Stimulated activated CD8-positive, alpha-beta memory T cell treated with anti-CD3 and anti-CD28 coated beads, Interleukin-7, amount 100 ng/mL, for 1 hour (primary cell): ENCODE measurements around the gene ETNK2.

Experiments
- DNase-seq, 2 donors: peaks; one replicate each; pipeline ENCODE4 v3.0.0-alpha.2; 2020; ENCODE audit warnings: low read depth in 2 of 2

The ETNK2 gene

DNA sequence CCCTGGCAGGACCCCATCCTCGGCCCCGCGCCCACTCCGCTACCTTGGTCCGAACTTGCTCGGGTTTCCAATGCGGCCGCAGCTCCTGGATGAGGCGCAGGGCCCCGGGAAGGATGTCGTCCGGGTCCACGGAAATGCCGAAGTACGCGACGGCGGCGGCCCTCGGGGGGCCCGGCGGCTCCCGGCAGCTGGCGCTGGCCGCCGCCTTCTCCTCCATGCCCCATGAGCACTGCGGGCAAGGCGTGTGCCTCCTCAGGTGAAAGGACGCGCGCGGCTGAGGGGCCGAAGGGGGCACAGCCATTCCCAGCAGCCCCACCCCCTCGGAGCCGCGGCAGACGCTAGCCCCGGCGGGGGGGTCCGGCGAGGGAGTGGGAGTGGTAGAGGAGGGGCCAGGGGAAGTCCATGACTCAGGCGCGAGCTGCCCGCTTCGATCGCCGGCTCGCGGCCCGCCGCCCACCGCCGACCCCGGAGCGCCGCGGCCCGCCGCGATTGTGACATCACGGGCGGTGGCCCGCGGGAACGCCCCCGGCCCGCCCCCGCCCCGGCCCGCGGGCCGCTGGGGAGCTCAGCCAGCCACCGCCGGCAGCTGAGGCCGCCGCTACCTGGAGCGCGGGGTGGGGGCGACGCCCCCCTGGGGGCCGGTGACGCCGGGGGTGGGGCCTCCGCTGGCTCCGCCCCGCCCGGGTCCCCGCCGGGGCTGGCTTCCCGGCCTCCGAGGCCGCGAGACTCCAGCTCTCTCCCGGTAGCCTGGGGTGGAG lies at the start of gene ETNK2:
TSS of gene ETNK2 (minus strand) at position 493 of the 758 bp plus-strand sequence. CDS start at position 301, 192 bp downstream.
- peak; percentile 21 to 30 for DNase-seq

- DNase-seq, result no peak
Observed at GRCh38 chr1:204201348-204202040, 49.6 kb upstream of the ETNK2 start.

- DNase-seq, result no peak
Observed at GRCh38 chr1:204199579-204199978, 47.7 kb upstream of the ETNK2 start.

DNA sequence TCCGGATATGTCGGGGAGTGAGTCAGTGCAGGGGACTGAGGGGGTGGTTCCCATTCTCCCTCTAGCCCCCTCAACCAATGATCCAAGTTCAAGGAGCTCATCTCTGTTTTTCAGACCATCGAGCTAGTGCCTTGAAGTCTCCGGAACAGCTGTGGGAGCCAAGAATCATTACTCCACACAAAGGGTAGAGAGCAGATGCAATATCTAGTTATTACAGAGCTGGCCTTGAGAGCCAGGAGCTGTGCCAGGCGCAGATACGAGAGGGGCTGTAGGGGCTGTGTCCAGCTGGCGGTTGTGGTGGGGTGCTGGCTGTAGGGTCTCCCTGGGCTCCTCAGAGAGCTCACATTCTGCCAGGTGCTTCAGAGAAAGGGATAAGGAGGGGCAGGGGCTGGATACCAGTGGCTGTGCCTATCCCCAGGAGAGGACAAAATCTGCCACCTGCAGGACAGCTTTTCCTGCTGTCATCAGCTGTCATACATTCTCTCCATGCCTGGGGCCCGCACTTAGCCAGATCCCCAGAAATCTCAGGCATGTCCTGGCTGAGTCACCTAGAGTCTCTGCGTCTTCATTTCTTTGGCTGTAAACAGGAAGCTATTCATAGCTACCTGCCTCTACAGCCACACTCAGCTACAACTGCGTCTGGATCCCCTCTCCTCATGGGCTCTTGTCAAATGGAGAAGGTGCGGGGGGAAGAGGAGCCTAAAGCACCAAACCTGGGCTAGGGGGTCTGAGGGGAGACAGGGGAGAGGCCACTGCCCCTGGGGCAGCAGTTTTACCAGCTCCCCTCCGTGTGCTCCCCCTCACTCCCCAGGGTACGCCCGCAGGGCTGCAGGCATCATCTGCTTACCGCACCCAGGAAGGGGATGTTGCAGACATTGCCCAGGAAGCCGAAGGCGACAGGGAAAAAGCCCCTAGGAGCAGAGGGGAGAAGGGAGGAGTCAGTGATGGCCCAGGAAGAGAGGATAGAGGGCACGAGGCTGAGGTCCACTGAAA lies 46.8 kb upstream of the ETNK2 start:
- no peak for DNase-seq

DNA sequence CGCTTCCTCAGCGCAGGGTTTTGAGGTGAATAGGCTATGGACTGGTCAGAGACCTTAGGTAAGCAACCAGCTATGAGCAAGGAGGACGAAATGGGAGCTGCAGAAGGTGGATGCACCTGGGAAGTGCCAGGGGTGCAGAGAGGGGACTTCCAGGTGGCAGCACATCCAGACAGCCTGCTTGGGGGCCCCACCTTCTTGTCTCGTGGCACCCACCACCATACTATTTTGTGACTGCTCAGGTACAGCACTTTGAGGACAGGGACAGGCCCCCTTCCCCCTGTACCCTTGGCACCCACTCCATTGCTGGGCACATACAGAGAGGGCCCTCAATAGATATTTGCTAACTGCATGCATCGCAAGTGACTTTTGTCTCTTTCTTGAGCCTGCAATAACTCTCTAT lies 45.2 kb upstream of the ETNK2 start:
- no peak for DNase-seq

DNA sequence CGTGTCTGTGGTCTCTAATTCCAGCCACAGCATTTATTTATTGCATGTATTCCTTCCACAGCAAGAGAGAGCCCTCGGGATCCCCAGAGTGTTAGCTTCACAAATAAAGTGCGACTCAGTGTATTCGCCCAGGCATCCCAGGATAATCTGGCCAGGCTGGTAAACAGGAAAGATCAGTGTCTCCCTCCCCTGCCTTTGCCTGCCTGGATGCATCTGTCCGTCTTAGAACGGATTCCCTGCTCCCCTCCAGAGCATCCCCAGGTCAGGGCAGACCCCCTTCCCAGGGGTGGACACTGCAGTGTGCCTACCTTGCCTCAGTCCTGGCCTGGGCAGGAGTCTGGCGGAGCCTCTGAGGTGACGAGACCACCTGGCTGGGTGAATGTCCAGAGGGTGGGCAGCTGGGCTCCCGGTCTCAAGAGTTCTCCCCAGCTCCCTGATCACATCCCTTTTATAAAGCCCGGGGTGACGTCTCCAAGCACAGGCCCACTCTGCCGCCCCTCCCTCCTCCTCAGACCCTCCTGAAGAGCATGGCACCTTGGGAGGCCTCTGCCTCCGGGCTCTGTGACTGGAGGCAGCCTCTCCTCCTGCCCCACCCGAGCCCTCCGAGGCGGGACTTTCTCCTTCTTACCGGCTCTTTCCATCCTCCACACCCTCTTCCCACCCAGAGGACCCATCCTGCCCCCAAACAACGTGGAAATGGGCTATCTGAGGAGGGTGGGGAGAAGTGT lies 44.4 kb upstream of the ETNK2 start, which contains the start of gene KISS1:
TSS of gene KISS1 (minus strand) at position 424 of the 728 bp plus-strand sequence. CDS start 3,615 bp downstream, outside the sequence.
- no peak for DNase-seq

GRCh38 chr1:204194771-204195170 lies 42.9 kb upstream of the ETNK2 start:
- DNase-seq, result no peak

DNA sequence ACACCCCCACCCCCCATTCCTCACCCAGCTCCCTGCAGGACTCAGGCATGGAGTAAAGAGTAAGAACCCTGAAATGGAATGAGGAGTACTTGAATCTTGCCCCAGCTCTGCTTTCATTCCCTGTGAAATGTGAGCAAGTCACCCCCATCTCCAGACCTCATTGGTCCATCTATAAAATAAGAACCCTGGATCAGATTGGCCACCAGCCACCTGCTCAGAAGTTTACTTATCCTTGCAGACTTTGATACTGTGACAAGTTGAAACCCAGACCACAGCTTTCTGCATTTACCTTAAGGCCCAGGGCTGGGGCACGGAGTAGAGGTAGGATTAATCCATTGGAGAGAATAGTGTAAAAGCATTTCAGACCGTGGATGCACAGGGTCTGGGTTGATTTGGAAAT lies 42.2 kb upstream of the ETNK2 start:
- no peak for DNase-seq

GRCh38 chr1:204192589-204193352 lies 40.9 kb upstream of the ETNK2 start:
- DNase-seq, result no peak

DNA sequence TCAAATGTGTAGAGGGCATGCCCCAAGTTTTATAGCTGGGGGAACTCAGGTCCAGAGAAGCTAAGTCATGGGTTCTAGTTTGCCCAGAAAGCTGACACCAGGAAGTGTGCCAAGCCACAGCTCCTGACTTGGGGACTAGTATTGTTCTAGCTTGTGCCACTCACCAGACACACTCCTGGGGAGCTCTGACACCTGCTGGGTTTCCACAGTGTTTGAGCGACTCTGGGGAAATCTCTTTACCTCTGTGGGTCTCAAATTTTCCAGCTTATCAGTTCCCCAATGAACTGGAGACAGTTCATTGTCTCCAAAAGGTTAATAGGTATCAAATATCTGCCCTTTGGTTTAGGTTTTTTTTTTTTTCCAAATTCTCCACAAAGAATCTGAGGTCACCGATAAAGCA lies 40.2 kb upstream of the ETNK2 start:
- no peak for DNase-seq

GRCh38 chr1:204191456-204191855 lies 39.6 kb upstream of the ETNK2 start:
- no peak for DNase-seq

- DNase-seq, result no peak
Observed at GRCh38 chr1:204190212-204191211, 38.7 kb upstream of the ETNK2 start.

GRCh38 chr1:204188959-204189639 lies 37.3 kb upstream of the ETNK2 start:
- DNase-seq, result no peak

GRCh38 chr1:204186597-204186996 lies 34.8 kb upstream of the ETNK2 start:
- DNase-seq, result no peak

- no peak for DNase-seq
Observed at GRCh38 chr1:204181116-204181515, 29.3 kb upstream of the ETNK2 start.

DNA sequence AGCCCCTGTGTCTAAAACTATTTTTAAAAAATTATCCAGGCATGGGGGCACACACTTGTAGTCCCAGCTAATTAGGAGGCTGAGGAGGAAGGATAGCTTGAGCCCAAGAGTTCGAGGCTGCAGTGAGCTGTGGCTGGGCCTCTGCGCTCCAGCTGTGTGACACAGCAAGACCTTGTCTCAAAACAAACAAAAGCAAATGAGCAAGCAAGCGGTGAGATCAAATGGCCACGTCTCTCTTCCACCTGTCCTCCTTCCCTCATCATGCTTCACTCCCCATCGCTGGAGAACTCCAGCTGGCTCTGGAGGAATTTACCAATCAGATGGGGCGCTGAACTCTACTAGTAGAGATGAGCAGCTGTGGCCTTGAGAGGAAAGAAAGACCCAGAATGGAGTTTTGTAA lies 28.3 kb upstream of the ETNK2 start:
- no peak for DNase-seq

DNA sequence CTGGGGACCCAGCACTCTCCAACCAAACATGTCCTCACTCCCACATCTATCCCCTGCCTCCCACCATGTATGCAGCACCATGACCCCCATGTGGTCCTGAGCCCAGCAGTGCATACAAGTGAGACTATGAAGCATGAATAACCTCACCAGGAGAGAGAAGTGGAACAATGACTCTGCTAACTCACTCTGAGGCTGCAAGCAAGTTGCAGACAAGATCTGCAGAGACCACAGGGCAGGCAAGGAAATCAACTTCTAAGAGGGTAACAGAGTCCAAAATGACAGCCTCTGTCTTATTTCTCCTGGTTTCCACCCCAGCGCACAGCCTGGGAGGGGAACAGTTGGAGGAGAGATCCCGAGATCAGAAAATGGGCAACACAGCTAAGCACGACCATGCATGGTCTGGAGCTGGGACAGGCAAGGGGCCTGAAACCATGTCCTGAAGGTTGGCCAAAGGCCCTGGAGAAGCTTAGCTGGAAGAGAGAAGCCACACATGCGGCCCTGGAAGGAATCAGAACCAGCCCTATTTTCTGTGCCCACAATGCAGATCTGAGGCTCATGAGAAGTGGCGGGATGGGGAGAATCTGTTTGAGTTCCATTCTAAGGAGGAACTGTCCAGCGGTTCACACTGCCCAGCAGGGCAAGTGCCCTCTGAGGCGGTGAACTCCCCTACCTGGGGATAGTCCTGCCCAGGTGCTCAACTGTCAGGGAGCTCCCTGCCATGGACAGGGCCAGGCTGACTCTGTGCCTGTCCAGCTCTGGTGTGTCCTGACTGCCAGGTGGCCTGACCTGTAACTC lies 26.8 kb upstream of the ETNK2 start:
- no peak for DNase-seq

GRCh38 chr1:204177133-204177532 lies 25.3 kb upstream of the ETNK2 start:
- DNase-seq, result no peak
